Hindlimb muscle (tissue), 1 donor: Measurements from ENCODE around the gene KRTAP10-1. TPM values are rescaled to one million over a fixed set of nuclear protein-coding genes. Genes with fewer than 3 reads are reported as not detected.

ENCODE experiments used
- DNase-seq: peaks from one replicate; pipeline ENCODE4 v3.0.0-alpha.2; 2013
- polyA plus RNA-seq: library from polyadenylated mRNA; unstranded; fragments of 120-200 nt; gene quantifications from one replicate; pipeline ENCODE4 v1.2.1, GENCODE V29; 2013; ENCODE audit not compliant: insufficient read length

The KRTAP10-1 gene
- polyA plus RNA-seq, 1 donor = not detected

GRCh38 chr21:44500111-44500510 lies 39.9 kb downstream of the KRTAP10-1 start:
- DNase-seq = no peak

GRCh38 chr21:44499631-44500030 lies 40.4 kb downstream of the KRTAP10-1 start:
- no peak for DNase-seq

GRCh38 chr21:44499211-44499560 lies 40.8 kb downstream of the KRTAP10-1 start:
- DNase-seq = no peak

GRCh38 chr21:44498280-44499210 lies 41.5 kb downstream of the KRTAP10-1 start:
- DNase-seq = no peak

- DNase-seq = no peak
Observed at GRCh38 chr21:44497703-44498126, 42.3 kb downstream of the KRTAP10-1 start.

GRCh38 chr21:44496564-44497550 lies 43.1 kb downstream of the KRTAP10-1 start:
- DNase-seq = no peak

GRCh38 chr21:44495611-44496563 lies 44.1 kb downstream of the KRTAP10-1 start:
- no peak for DNase-seq

GRCh38 chr21:44494956-44495355 lies 45.0 kb downstream of the KRTAP10-1 start:
- DNase-seq = no peak

GRCh38 chr21:44494418-44494817 lies 45.6 kb downstream of the KRTAP10-1 start:
- no peak for DNase-seq

GRCh38 chr21:44492567-44493385 lies 47.2 kb downstream of the KRTAP10-1 start:
- no peak for DNase-seq

- no peak for DNase-seq
Observed at GRCh38 chr21:44490816-44491215, 49.2 kb downstream of the KRTAP10-1 start.

- DNase-seq = no peak
Observed at GRCh38 chr21:44490405-44490804, 49.6 kb downstream of the KRTAP10-1 start.

GRCh38 chr21:44489962-44490361 lies 50.0 kb downstream of the KRTAP10-1 start:
- DNase-seq = no peak

Other genes starting within 250 kb of the KRTAP10-1 start
- gene PFKL, start 240.1 kb downstream of the KRTAP10-1 start, polyA plus RNA-seq = 65.1 TPM
- gene CFAP410, start 200.8 kb downstream of the KRTAP10-1 start, polyA plus RNA-seq = 20.1 TPM
- 2.1 TPM for gene TRPM2, start 186.6 kb downstream of the KRTAP10-1 start, polyA plus RNA-seq
- gene LRRC3, start 84.7 kb downstream of the KRTAP10-1 start, polyA plus RNA-seq = 2.4 TPM
- gene KRTAP10-2, start 11.3 kb upstream of the KRTAP10-1 start, polyA plus RNA-seq = not detected
- gene KRTAP10-3, start 18.6 kb upstream of the KRTAP10-1 start, polyA plus RNA-seq = not detected
- not detected for gene KRTAP10-4, start 33.5 kb upstream of the KRTAP10-1 start, polyA plus RNA-seq
- gene KRTAP10-5, start 40.4 kb upstream of the KRTAP10-1 start, polyA plus RNA-seq = not detected
- not detected for gene KRTAP10-6, start 52.3 kb upstream of the KRTAP10-1 start, polyA plus RNA-seq
- not detected for gene KRTAP10-7, start 60.4 kb upstream of the KRTAP10-1 start, polyA plus RNA-seq
- not detected for gene KRTAP10-8, start 71.9 kb upstream of the KRTAP10-1 start, polyA plus RNA-seq
- gene KRTAP10-9, start 86.9 kb upstream of the KRTAP10-1 start, polyA plus RNA-seq = not detected
- not detected for gene KRTAP10-10, start 97.2 kb upstream of the KRTAP10-1 start, polyA plus RNA-seq
- not detected for gene KRTAP10-11, start 106.2 kb upstream of the KRTAP10-1 start, polyA plus RNA-seq
- gene KRTAP12-4, start 114.5 kb upstream of the KRTAP10-1 start, polyA plus RNA-seq = not detected
- not detected for gene KRTAP12-3, start 117.7 kb upstream of the KRTAP10-1 start, polyA plus RNA-seq
- gene KRTAP12-2, start 126.7 kb upstream of the KRTAP10-1 start, polyA plus RNA-seq = not detected
- gene KRTAP12-1, start 142.0 kb upstream of the KRTAP10-1 start, polyA plus RNA-seq = not detected
- not detected for gene KRTAP10-12, start 157.0 kb upstream of the KRTAP10-1 start, polyA plus RNA-seq
- gene TSPEAR, start 171.4 kb upstream of the KRTAP10-1 start, polyA plus RNA-seq = 0.14 TPM